GM18520 (cell line): ENCODE measurements around the gene MLF2.
A peak's percentile ranks its signal among the peaks of the same experiment; 100 is the strongest.
"Not testable (repeated sequence)": the region's sequence is repeated elsewhere in the genome, so short reads cannot be mapped to it uniquely, and the experiment has no call there.

Experiments used
- ATAC-seq: cut with Tn5 transposase; IDR thresholded peaks from one replicate; pipeline ENCODE4 v1.9.1; 2021; ENCODE audit not compliant: unreplicated experiment

Gene MLF2

DNA sequence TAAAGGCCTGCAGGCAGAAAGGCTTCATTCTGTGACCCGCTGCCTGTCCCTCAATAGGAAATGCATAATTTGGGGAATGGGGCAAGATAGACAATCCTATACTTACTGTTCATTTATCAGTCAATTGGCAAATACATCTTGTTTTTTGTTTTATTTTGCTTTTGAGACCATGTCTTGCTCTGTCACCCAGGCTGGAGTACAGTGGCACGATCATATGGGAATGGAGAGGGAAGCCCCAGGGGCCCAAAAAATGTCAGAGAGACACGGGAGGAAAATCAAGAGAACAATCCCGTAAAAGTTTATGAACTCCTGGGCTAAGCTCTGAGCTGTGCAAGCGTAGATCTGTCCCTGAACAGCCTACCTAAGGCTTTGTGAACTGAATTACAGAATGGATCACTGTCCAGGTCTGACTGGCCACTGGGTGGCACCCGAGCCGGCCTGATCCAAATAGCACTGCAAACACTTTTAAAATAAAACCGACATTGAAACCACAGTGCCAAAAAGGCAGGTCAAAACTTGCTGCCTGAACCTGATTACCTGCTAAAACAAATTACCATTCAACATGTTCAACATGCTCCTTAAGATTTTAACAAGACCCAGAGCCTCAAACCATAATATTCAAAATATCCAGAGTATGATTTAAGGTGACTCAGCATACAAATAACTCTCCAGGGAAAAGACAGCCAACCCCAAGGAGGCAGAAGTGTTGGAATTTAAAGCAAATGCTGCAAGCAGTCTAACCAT, 17.3 kb downstream of the MLF2 start:
- no peak for ATAC-seq

- no peak for ATAC-seq
Measured at GRCh38 chr12:6734506-6735387, 18.2 kb downstream of the MLF2 start.

DNA sequence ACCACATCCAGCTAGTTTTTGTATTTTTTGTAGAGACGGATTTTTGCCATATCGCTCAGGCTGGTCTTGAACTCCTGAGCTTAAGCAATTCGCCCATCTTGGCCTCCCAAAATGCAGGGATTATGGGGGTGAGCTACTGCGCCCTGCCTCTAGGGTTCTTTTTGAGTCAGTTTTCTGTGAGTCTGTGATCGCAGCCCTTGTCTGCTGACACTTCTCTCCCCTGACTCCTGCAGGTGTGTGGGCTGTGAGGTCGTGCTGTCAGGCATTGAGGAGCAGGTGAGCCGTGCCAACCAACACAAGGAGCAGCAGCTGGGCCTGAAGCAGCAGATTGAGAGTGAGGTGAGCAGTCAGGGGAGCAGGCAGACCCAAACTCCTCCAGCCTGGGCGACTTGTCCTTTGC, 22.8 kb downstream of the MLF2 start:
- ATAC-seq, result no peak

- no peak for ATAC-seq
Measured at GRCh38 chr12:6729186-6729585, 23.8 kb downstream of the MLF2 start.

DNA sequence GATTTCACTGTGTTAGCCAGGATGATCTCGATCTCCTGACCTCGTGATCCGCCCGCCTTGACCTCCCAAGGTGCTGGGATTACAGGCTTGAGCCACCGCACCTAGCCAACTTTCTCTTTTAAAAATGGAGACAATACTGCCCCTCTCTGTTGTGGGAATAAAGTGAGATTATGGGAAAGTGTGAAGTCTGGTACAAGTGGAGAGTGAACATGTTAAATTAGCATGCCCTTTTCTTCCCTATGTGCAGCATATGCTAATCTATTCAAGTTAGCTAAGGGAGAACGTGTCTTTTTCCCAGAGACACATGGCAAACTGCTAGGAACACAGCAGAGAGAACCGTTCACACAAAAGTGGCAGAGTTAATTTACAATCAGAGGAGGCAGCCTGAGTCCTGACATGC, 27.6 kb downstream of the MLF2 start:
- no peak for ATAC-seq

DNA sequence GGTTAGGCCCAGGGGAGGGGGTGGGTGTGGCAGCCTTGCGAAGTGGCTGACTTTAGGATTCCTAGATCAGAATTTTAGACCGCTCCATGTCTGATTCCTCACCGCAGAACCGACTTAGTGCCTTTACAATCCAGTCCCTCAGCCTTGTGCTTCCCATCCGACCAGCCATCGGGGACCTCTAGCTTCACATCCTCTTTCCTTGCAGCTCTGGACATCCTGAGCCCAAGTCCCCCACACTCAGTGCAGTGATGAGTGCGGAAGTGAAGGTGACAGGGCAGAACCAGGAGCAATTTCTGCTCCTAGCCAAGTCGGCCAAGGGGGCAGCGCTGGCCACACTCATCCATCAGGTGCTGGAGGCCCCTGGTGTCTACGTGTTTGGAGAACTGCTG, 28.5 kb downstream of the MLF2 start:
- ATAC-seq, result no peak

DNA sequence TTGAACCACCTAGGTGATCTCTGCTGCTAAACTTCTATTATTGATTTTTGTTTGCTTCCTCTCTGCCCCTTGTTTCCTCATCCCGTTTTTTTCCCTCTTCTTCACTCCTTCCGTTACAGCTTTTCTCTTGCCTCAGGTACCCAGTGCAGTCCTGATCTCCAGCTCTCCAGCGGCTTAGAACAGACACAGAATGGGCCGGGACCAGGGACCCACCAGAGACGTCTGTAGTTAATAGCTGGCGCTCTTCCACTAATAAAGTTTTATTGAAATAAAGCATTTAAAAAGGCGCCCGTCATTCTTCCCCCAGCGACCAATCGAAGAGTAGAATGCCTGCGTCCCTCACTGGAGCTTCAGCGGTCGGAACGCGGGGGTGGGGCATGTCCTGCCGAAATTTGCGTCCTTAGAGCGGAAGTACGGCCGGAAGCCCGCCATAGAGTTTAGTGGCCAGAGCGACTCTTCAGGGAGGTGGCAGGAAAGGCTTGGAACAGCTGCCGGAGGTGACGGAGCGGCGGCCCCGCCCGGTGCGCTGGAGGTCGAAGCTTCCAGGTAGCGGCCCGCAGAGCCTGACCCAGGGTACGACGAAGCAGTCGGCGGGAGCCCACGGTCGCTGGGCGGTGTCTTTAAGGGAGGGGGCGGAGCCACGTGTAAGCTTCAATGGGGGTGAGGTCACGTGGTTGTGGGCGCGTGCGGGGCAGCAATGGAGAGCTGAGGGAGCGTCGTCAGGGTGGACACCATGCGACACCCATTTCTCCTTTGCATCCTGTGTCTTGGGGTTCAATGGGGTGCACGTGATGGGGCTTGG, 29.1 kb downstream of the MLF2 start, which contains the start of gene COPS7A:
Gene COPS7A (plus strand): TSS at position 440 of the 802 bp plus-strand sequence. CDS start 611 bp downstream, outside the sequence.
- ATAC-seq, result peak; percentile 92

DNA sequence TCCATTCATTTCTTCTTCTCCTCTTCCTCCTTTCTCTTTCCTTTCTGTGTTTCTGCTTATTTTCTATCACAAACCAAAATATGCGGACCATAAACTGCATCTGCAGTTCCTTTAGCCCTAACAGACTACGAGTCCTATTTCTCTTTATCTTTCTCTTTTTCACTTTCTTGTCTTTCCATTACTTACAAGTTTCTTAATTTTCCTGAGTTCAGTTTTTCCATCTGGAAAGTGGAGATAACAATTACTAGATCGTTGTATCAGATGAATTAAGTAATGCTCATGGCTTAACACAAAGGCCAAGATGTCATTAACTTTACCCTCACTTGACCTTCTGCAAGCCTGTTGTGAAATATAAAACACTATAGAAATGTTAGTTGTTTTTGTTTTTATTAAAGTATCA, 30.1 kb downstream of the MLF2 start:
- no peak for ATAC-seq

GRCh38 chr12:6716874-6717437, 36.0 kb downstream of the MLF2 start:
- no peak for ATAC-seq

DNA sequence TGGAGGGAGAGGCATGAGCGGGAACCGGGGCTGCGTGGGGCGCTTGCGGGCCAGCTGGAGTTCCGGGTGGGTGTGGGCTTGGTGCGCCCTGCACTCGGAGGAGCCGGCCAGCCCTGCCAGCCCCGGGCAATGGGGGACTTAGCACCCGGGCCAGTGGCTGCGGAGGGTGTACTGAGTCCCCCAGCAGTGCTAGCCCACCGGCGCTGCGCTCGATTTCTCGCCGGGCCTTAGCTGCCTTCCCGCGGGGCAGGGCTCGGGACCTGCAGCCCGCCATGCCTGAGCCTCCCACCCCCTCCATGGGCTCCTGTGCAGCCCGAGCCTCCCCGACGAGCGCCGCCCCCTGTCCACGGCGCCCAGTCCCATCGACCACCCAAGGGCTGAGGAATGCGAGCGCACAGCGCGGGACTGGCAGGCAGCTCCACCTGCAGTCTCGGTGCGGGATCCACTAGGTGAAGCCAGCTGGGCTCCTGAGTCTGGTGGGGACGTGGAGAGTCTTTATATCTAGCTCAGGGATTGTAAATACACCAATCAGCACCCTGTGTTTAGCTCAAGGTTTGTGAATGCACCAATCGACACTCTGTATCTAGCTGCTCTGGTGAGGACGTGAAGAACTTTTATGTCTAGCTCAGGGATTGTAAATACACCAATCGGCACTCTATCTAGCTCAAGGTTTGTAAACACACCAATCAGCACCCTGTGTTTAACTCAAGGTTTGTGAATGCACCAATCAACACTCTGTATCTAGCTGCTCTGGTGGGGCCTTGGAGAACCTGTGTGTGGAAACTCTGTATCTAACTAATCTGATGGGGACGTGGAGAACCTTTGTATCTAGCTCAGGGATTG, 36.7 kb downstream of the MLF2 start:
- not testable (repeated sequence) for ATAC-seq

- no peak for ATAC-seq
Measured at GRCh38 chr12:6708960-6709394, 44.0 kb downstream of the MLF2 start.

DNA sequence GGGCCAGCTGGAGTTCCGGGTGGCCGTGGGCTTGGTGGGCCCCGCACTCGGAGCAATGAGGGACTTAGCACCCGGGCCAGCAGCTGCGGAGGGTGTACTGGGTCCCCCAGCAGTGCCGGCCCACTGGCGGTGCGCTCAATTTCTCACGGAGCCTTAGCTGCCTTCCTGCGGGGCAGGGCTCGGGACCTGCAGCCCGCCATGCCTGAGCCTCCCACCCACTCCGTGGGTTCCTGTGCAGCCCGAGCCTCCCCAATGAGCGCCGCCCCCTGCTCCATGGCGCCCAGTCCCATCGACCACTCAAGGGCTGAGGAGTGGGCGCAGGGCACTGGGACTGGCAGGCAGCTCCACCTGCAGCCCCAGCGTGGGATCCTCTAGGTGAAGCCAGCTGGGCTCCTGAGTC, 44.6 kb downstream of the MLF2 start:
- ATAC-seq, result not testable (repeated sequence)

GRCh38 chr12:6703631-6704030, 49.3 kb downstream of the MLF2 start:
- no peak for ATAC-seq

DNA sequence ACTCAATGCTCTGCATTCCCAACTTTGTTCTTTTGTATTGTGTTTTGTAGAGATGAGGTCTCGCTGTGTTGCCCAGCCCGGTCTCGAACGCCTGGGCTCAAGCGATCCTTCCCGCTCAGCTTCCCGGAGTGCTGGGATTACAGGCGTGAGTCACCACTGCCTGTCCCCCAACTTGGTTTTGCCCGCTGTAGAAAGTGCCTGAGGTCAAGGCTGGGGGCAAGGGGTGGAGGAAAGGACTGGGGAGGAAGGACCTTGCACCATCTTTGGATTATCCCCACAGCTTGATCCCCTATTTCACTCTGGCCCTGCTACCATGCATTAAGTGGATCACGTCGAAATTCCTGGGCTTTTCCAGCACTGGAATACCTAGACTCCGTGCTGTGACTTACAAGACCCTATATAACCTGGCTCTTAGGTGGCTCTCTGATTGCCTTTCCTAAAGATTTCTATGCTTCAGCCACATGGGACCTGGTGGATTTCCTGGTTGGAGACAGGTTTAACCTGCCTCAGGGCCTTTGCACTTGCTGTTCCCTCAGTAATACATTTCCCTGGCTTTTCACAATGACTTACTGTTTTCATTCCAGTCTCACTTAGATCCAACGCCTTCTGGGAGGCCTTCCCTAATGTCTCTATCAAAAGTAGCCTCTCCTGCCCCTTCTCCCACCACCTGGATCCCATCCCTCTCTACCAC, 51.7 kb downstream of the MLF2 start:
- ATAC-seq, result no peak

- ATAC-seq, result no peak
Measured at GRCh38 chr12:6700646-6701051, 52.3 kb downstream of the MLF2 start, which contains the start of gene PIANP. Gene PIANP (minus strand): TSS chr12:6700815. CDS start chr12:6698061, 2,754 bp downstream.

DNA sequence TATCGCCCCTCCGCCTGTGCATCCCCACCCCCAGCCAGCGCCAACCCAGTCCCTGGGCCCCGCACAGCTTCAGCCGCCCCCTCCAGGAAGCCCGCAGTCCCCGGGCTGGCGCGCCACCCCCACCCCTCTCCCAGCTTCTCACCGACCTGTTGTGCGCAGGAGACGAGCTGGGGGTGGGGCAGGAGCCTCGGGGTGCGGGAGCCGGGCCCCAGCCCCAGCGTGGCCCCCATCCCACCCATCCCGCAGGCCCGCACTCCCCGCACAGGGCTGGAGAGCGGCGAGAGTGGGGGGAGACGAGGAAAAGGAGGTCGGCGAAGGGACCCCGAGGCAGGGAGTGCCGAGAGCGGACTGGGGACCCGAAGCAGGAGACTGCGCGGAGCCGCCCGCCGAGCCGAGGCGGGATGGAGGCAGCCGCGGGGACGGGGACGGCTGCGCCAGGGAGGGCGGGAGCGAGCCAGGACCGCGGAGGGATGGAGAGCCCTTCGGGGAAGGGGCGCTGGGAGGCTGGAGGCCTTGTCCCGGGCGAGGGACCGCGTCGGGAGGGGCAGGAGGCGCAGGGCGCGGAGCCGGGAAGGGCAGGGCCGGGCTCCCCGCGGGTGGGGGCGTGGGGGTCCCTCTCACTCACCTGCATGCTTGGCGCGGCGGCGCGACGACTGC, 52.8 kb downstream of the MLF2 start:
- ATAC-seq, result no peak

DNA sequence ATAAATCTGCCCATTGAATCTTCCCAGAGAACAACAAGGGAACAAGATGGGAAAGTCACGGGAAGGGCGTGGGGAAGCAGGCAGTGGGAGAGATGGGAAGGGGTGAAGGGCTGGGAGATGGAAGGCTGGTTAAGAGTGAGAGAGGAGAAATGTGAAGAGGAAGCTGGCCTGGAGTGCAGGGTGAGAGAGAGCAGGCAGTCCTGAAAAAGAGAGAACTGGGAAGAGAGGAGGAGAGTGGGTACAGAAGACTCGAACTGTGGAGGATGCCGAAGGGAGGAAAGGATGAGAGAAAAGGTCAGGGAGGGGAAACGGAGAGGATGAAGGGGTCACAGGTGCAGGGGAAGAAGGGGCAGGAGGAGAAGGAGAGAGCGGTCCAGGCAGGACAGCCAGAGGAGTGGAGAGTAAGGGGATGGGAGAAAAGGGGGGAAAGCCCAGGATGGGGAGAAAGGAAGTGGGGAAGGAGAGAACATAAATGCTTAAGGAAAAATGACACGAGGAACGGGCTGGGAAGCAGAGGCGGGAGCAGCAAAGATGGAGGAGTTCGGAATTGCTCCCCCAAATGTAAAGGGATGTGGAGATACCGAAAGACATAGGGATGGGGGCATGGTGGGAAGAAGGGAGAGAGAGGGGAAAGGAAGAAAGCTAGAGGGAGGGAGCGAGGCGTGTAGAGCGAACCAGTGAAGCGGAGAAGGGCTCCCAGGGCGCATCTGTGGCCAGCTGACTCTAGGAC, 53.5 kb downstream of the MLF2 start:
- no peak for ATAC-seq
